ENCODE results near the gene TUBB4A. TPM values are rescaled to one million over a fixed set of nuclear protein-coding genes. Genes with fewer than 3 reads are reported as not detected.

The TUBB4A gene
- total RNA-seq, 2 experiments from 2014 or later = 9.7 to 16.0 TPM

- no peak overlapping the region for H3K4me3 ChIP-seq (ENCODE audit: low read depth, low read length, poor library complexity, severe bottlenecking)
- H3K36me3 ChIP-seq (ENCODE audit: insufficient read depth, low read length) = peaks cover 10% of the 10 kb centered on the region
- CTCF ChIA-PET (ENCODE audit: unreplicated experiment) = no interaction called here
- POLR2A ChIA-PET = no interaction called here
- H4K20me1 ChIP-seq (ENCODE audit: insufficient read depth, low read length) = no peaks in the 10 kb centered on the region
- TF ChIP-seq CTCF (conservative IDR thresholded peaks at IDR 0.05; ENCODE audit: low read length) = no peak
- TF ChIP-seq EZH2phosphoT487 (IDR thresholded peaks at IDR 0.05; ENCODE audit: borderline replicate concordance, low read depth, low read length) = no peak
- no peaks in the 10 kb centered on the region for H3K9me2 ChIP-seq (ENCODE audit: insufficient read depth, low read length)
- BruUV-seq (replicated peaks) = no TSS peak
- H3K9me3 ChIP-seq (ENCODE audit: low read length) = no peaks in the 10 kb centered on the region
- intact Hi-C loops (cut with micrococcal nuclease; ENCODE audit: unreplicated experiment) = no loop called here
- H3K4me2 ChIP-seq (ENCODE audit: low read length) = no peak overlapping the region
- no peak for DNase-seq (ENCODE audit: low spot score)
- peaks cover 6% of the 10 kb centered on the region for H3K4me1 ChIP-seq (ENCODE audit: insufficient read depth, low read length, poor library complexity, severe bottlenecking)
- H3K27ac ChIP-seq (ENCODE audit: low read depth, low read length, poor library complexity, severe bottlenecking) = no peak overlapping the region
- H2AFZ ChIP-seq (ENCODE audit: low read length) = no peak overlapping the region
- no peaks in the 10 kb centered on the region for H3K79me2 ChIP-seq (ENCODE audit: insufficient read depth, low read depth, low read length)
Observed at GRCh38 chr19:6465663-6466062, 36.4 kb downstream of the TUBB4A start.

- TF ChIP-seq CTCF (conservative IDR thresholded peaks at IDR 0.05; ENCODE audit: low read length) (no peak), EZH2phosphoT487 (IDR thresholded peaks at IDR 0.05; ENCODE audit: borderline replicate concordance, low read depth, low read length) (no peak)
- Histone ChIP-seq H3K9me3 (ENCODE audit: low read length) (no peaks in the 10 kb centered on the region), H3K9me2 (ENCODE audit: insufficient read depth, low read length) (no peaks in the 10 kb centered on the region), H3K36me3 (ENCODE audit: insufficient read depth, low read length) (peaks cover 10% of the 10 kb centered on the region), H2AFZ (ENCODE audit: low read length) (no peak overlapping the region), H4K20me1 (ENCODE audit: insufficient read depth, low read length) (no peaks in the 10 kb centered on the region), H3K79me2 (ENCODE audit: insufficient read depth, low read depth, low read length) (no peaks in the 10 kb centered on the region), H3K4me3 (ENCODE audit: low read depth, low read length, poor library complexity, severe bottlenecking) (no peak overlapping the region), H3K4me2 (ENCODE audit: low read length) (no peak overlapping the region), H3K27ac (ENCODE audit: low read depth, low read length, poor library complexity, severe bottlenecking) (no peak overlapping the region), H3K4me1 (ENCODE audit: insufficient read depth, low read length, poor library complexity, severe bottlenecking) (peaks cover 6% of the 10 kb centered on the region)
- no peak for DNase-seq (ENCODE audit: low spot score)
- ChIA-PET CTCF (ENCODE audit: unreplicated experiment) (no interaction called here), POLR2A (no interaction called here)
- intact Hi-C loops (cut with micrococcal nuclease; ENCODE audit: unreplicated experiment) = no loop called here
- BruUV-seq (replicated peaks) = no TSS peak
Observed at GRCh38 chr19:6465006-6465405, 37.1 kb downstream of the TUBB4A start.

- intact Hi-C loops (cut with micrococcal nuclease; ENCODE audit: unreplicated experiment) = loop anchor here (5.0 kb wide), 1 partner anchor 138 kb away; no protein-coding TSS in a partner anchor
- H3K27ac ChIP-seq (ENCODE audit: low read depth, low read length, poor library complexity, severe bottlenecking) = no peak within 1 kb of the TSS
- no peak for DNase-seq (ENCODE audit: low spot score)
- ChIA-PET POLR2A (no interaction called here), CTCF (ENCODE audit: unreplicated experiment) (no interaction called here)
- no peak within 1 kb of the TSS for H3K4me2 ChIP-seq (ENCODE audit: low read length)
- H2AFZ ChIP-seq (ENCODE audit: low read length) = no peak within 1 kb of the TSS
- H4K20me1 ChIP-seq (ENCODE audit: insufficient read depth, low read length) = no peaks in the 10 kb centered on the region
- peaks cover 6% of the 10 kb centered on the region for H3K4me1 ChIP-seq (ENCODE audit: insufficient read depth, low read length, poor library complexity, severe bottlenecking)
- no TSS peak for BruUV-seq (replicated peaks)
- no peaks in the 10 kb centered on the region for H3K9me2 ChIP-seq (ENCODE audit: insufficient read depth, low read length)
- no peak within 1 kb of the TSS for H3K4me3 ChIP-seq (ENCODE audit: low read depth, low read length, poor library complexity, severe bottlenecking)
- TF ChIP-seq CTCF (conservative IDR thresholded peaks at IDR 0.05; ENCODE audit: low read length) = no peak
- TF ChIP-seq EZH2phosphoT487 (IDR thresholded peaks at IDR 0.05; ENCODE audit: borderline replicate concordance, low read depth, low read length) = no peak
- H3K79me2 ChIP-seq (ENCODE audit: insufficient read depth, low read depth, low read length) = peaks cover under 1% of the 10 kb centered on the region; the same call in 1 of the 2 replicates
- peaks cover 4% of the 10 kb centered on the region; the same call in 1 of the 2 replicates for H3K36me3 ChIP-seq (ENCODE audit: insufficient read depth, low read length)
- H3K9me3 ChIP-seq (ENCODE audit: low read length) = no peaks in the 10 kb centered on the region
Observed at GRCh38 chr19:6464070-6464873, 37.8 kb downstream of the TUBB4A start, which contains the start of gene CRB3. Gene CRB3 (plus strand): TSS chr19:6464271. CDS start chr19:6464702, 431 bp downstream.
